ENCODE results near the gene ANXA2R.
"Not testable (repeated sequence)": the region's sequence is repeated elsewhere in the genome, so short reads cannot be mapped to it uniquely, and the experiment has no call there.

Gene ANXA2R

GRCh38 chr5:43027054-43027785, 12.9 kb downstream of the ANXA2R start:
- no peak for DNase-seq

- DNase-seq = not testable (repeated sequence)
Measured at GRCh38 chr5:43025184-43025950, 14.8 kb downstream of the ANXA2R start.

- DNase-seq = no peak
Measured at GRCh38 chr5:43024217-43024616, 15.9 kb downstream of the ANXA2R start.

GRCh38 chr5:43021151-43021550, 19.0 kb downstream of the ANXA2R start:
- DNase-seq = no peak

- DNase-seq = no peak
Measured at GRCh38 chr5:43020399-43020746, 19.7 kb downstream of the ANXA2R start.

GRCh38 chr5:43019614-43020398, 20.3 kb downstream of the ANXA2R start:
- no peak for DNase-seq

GRCh38 chr5:43019291-43019613, 20.9 kb downstream of the ANXA2R start:
- DNase-seq = no peak

GRCh38 chr5:43017428-43017815, 22.7 kb downstream of the ANXA2R start:
- DNase-seq = no peak

GRCh38 chr5:43016217-43016779, 23.8 kb downstream of the ANXA2R start:
- DNase-seq = no peak

- no peak for DNase-seq
Measured at GRCh38 chr5:43014522-43014921, 25.6 kb downstream of the ANXA2R start.

- DNase-seq = no peak
Measured at GRCh38 chr5:43010935-43011315, 29.2 kb downstream of the ANXA2R start.

- peak; percentile 74 for DNase-seq
Measured at GRCh38 chr5:43008363-43009153, 31.6 kb downstream of the ANXA2R start.

GRCh38 chr5:43007911-43008362, 32.2 kb downstream of the ANXA2R start:
- peak; percentile 82 for DNase-seq

GRCh38 chr5:43007246-43007910, 32.7 kb downstream of the ANXA2R start:
- peak; percentile 82 for DNase-seq

- no peak for DNase-seq
Measured at GRCh38 chr5:43006424-43007202, 33.5 kb downstream of the ANXA2R start.

GRCh38 chr5:43005031-43005430, 35.1 kb downstream of the ANXA2R start:
- DNase-seq = no peak

GRCh38 chr5:43001748-43002147, 38.4 kb downstream of the ANXA2R start:
- DNase-seq = no peak

- no peak for DNase-seq
Measured at GRCh38 chr5:43000914-43001313, 39.2 kb downstream of the ANXA2R start.

- DNase-seq = no peak
Measured at GRCh38 chr5:43000111-43000840, 39.8 kb downstream of the ANXA2R start.

- no peak for DNase-seq
Measured at GRCh38 chr5:42995360-42995751, 44.8 kb downstream of the ANXA2R start.

Measured in T1000 (cell line).